ENCODE data around the gene TIMM23B. TPM values are rescaled to one million over a fixed set of nuclear protein-coding genes. Genes with fewer than 3 reads are reported as not detected.
"Not testable (repeated sequence)": the region's sequence is repeated elsewhere in the genome, so short reads cannot be mapped to it uniquely, and the experiment has no call there.

Gene TIMM23B
- 29.0 and 30.5 TPM in 2 replicates for total RNA-seq

- peak; percentile 96 for DNase-seq
- Mint-ChIP-seq H3K4me1 (peaks cover 16% of the 10 kb centered on the region), H3K27ac (peak within 1 kb of the TSS; percentile 90), H3K36me3 (ENCODE audit: low read depth) (peaks cover 15% of the 10 kb centered on the region), H3K4me3 (peak within 1 kb of the TSS; percentile 99)
- H3K9me3 Mint-ChIP-seq; intact Hi-C loops (cut with micrococcal nuclease); H3K27me3 Mint-ChIP-seq: not testable (repeated sequence)
Measured at GRCh38 chr10:49941447-49942338, at the start of gene TIMM23B, which contains the start of gene PARG. TSS of gene TIMM23B (plus strand) at chr10:49942053. CDS start at chr10:49942195, 142 bp downstream. TSS of gene PARG (minus strand) at chr10:49942027. CDS start at chr10:49941725, 302 bp downstream.

- H3K36me3 Mint-ChIP-seq (ENCODE audit: low read depth), result peaks cover 12% of the 10 kb centered on the region
- DNase-seq; H3K27me3 Mint-ChIP-seq; intact Hi-C loops (cut with micrococcal nuclease); H3K4me1 Mint-ChIP-seq; H3K27ac Mint-ChIP-seq; H3K9me3 Mint-ChIP-seq; H3K4me3 Mint-ChIP-seq: not testable (repeated sequence)
Measured at GRCh38 chr10:49899999-49900398, 41.9 kb upstream of the TIMM23B start.

- DNase-seq; intact Hi-C loops (cut with micrococcal nuclease): not testable (repeated sequence)
Measured at GRCh38 chr10:49900406-49900805, 41.4 kb upstream of the TIMM23B start.

GRCh38 chr10:49903829-49904228, 38.0 kb upstream of the TIMM23B start:
- DNase-seq; H3K27me3 Mint-ChIP-seq; H3K9me3 Mint-ChIP-seq; H3K4me1 Mint-ChIP-seq; H3K36me3 Mint-ChIP-seq (ENCODE audit: low read depth); H3K27ac Mint-ChIP-seq; H3K4me3 Mint-ChIP-seq; intact Hi-C loops (cut with micrococcal nuclease): not testable (repeated sequence)

More at GRCh38 chr10:49900406-49900805, 41.4 kb upstream of the TIMM23B start:
- not testable (repeated sequence) for H3K9me3 Mint-ChIP-seq, H3K4me1 Mint-ChIP-seq, H3K27me3 Mint-ChIP-seq, H3K27ac Mint-ChIP-seq, H3K4me3 Mint-ChIP-seq
- H3K36me3 Mint-ChIP-seq (ENCODE audit: low read depth), result peaks cover 12% of the 10 kb centered on the region

- H3K27me3 Mint-ChIP-seq; H3K9me3 Mint-ChIP-seq; H3K4me1 Mint-ChIP-seq; DNase-seq; H3K27ac Mint-ChIP-seq; H3K4me3 Mint-ChIP-seq; intact Hi-C loops (cut with micrococcal nuclease): not testable (repeated sequence)
- peaks cover 12% of the 10 kb centered on the region for H3K36me3 Mint-ChIP-seq (ENCODE audit: low read depth)
Measured at GRCh38 chr10:49908290-49909080, 33.4 kb upstream of the TIMM23B start.

- H3K4me1 Mint-ChIP-seq; intact Hi-C loops (cut with micrococcal nuclease); H3K4me3 Mint-ChIP-seq; DNase-seq; H3K36me3 Mint-ChIP-seq (ENCODE audit: low read depth); H3K9me3 Mint-ChIP-seq; H3K27ac Mint-ChIP-seq; H3K27me3 Mint-ChIP-seq: not testable (repeated sequence)
Measured at GRCh38 chr10:49910295-49910694, 31.6 kb upstream of the TIMM23B start.

- H3K4me1 Mint-ChIP-seq; H3K9me3 Mint-ChIP-seq; H3K27ac Mint-ChIP-seq; intact Hi-C loops (cut with micrococcal nuclease); H3K4me3 Mint-ChIP-seq; H3K27me3 Mint-ChIP-seq; DNase-seq; H3K36me3 Mint-ChIP-seq (ENCODE audit: low read depth): not testable (repeated sequence)
Measured at GRCh38 chr10:49916451-49916850, 25.4 kb upstream of the TIMM23B start.

GRCh38 chr10:49917927-49918326, 23.9 kb upstream of the TIMM23B start:
- DNase-seq; H3K4me1 Mint-ChIP-seq; H3K27me3 Mint-ChIP-seq; H3K36me3 Mint-ChIP-seq (ENCODE audit: low read depth); H3K4me3 Mint-ChIP-seq; intact Hi-C loops (cut with micrococcal nuclease); H3K9me3 Mint-ChIP-seq; H3K27ac Mint-ChIP-seq: not testable (repeated sequence)

- H3K27ac Mint-ChIP-seq; H3K4me1 Mint-ChIP-seq; H3K36me3 Mint-ChIP-seq (ENCODE audit: low read depth); H3K9me3 Mint-ChIP-seq; DNase-seq; intact Hi-C loops (cut with micrococcal nuclease); H3K4me3 Mint-ChIP-seq; H3K27me3 Mint-ChIP-seq: not testable (repeated sequence)
Measured at GRCh38 chr10:49922041-49922440, 19.8 kb upstream of the TIMM23B start.

GRCh38 chr10:49923572-49923971, 18.3 kb upstream of the TIMM23B start:
- H3K4me1 Mint-ChIP-seq; H3K36me3 Mint-ChIP-seq (ENCODE audit: low read depth); H3K9me3 Mint-ChIP-seq; intact Hi-C loops (cut with micrococcal nuclease); H3K27ac Mint-ChIP-seq; DNase-seq; H3K4me3 Mint-ChIP-seq; H3K27me3 Mint-ChIP-seq: not testable (repeated sequence)

- H3K27ac Mint-ChIP-seq; H3K27me3 Mint-ChIP-seq; H3K4me1 Mint-ChIP-seq; H3K4me3 Mint-ChIP-seq; H3K9me3 Mint-ChIP-seq; DNase-seq; intact Hi-C loops (cut with micrococcal nuclease): not testable (repeated sequence)
- peaks cover 15% of the 10 kb centered on the region for H3K36me3 Mint-ChIP-seq (ENCODE audit: low read depth)
Measured at GRCh38 chr10:49931276-49931675, 10.6 kb upstream of the TIMM23B start.

- H3K4me3 Mint-ChIP-seq; DNase-seq; H3K4me1 Mint-ChIP-seq; H3K27me3 Mint-ChIP-seq; H3K9me3 Mint-ChIP-seq; intact Hi-C loops (cut with micrococcal nuclease); H3K27ac Mint-ChIP-seq: not testable (repeated sequence)
- peaks cover 11% of the 10 kb centered on the region for H3K36me3 Mint-ChIP-seq (ENCODE audit: low read depth)
Measured at GRCh38 chr10:49931959-49932728, 9.7 kb upstream of the TIMM23B start.

GRCh38 chr10:49942339-49942705, 469 bp downstream of the TIMM23B start:
- peaks cover 16% of the 10 kb centered on the region for H3K4me1 Mint-ChIP-seq
- intact Hi-C loops (cut with micrococcal nuclease); H3K27me3 Mint-ChIP-seq; DNase-seq; H3K9me3 Mint-ChIP-seq: not testable (repeated sequence)
- peak overlapping the region; percentile 99 for H3K4me3 Mint-ChIP-seq
- peak overlapping the region; percentile 90 for H3K27ac Mint-ChIP-seq
- H3K36me3 Mint-ChIP-seq (ENCODE audit: low read depth), result peaks cover 18% of the 10 kb centered on the region
